GM21360 (cell line): ENCODE measurements around the gene MYO15B.
"Not testable (repeated sequence)": the region's sequence is repeated elsewhere in the genome, so short reads cannot be mapped to it uniquely, and the experiment has no call there.

Experiments
- ATAC-seq: cut with Tn5 transposase; IDR thresholded peaks from one replicate; pipeline ENCODE4 v1.9.1; 2021; ENCODE audit warnings: mild to moderate bottlenecking, moderate library complexity; ENCODE audit not compliant: unreplicated experiment

Gene MYO15B

DNA sequence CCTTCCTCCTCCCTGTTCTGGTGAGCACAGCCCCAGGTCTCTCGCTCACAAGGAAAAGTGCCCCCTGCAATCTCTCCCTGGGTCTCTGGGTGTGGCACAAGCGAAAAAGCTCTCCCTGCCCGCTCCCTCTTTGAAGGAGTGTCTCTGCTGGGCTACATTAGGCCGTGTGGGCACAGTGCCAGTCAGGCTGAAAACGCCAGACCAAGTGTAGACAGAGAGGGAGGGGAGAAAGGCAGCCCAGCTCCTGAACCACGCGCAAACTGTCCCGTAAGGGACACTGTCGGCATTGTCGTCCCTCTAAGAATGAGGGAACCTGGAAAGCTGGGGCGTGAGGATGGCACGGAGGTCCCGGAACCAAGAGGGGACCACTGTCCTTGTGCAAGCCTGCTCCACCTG is 49.5 kb downstream of the MYO15B start:
- no peak for ATAC-seq

- no peak for ATAC-seq
These were observed 50.0 kb downstream of the MYO15B start for GRCh38 chr17:75637551-75637950.

DNA sequence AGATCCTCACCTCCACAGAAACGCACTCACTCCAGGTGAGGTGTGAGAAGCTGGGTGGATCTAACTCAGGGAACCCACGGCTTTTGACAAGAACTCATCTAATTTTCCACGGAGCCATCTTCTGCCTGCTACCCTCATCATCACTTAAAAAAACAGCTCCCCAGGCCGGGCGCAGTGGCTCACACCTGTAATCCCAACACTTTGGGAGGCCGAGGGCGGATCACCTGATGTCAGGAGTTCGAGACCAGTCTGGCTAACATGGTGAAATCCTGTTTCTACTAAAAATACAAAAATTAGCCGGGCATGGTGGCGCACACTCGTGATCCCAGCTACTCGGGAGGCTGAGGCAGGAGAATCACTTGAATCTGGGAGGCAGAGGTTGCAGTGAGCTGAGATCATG is 50.4 kb downstream of the MYO15B start:
- not testable (repeated sequence) for ATAC-seq

- ATAC-seq, result no peak
These were observed 51.3 kb downstream of the MYO15B start for GRCh38 chr17:75638893-75639292.

DNA sequence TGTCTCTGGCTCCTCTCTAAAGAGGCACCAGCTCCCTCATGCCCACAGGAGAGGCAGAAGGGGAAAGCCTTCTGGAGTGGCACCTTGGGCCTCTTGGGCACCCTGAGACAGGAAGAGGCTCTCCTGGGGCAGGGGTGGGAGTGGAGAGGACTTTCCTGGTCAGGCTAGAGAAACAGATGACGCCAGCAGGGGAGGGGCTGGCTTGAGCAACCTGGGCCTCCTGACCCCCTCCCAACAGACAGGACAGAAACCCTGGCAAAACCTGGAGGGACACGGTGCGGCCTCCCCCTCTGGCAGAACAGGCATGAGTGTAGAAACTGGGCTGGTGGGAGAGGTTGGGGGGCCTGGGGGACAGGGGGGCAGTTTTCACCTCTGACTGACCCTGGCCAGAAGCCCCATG is 51.7 kb downstream of the MYO15B start:
- ATAC-seq, result no peak

DNA sequence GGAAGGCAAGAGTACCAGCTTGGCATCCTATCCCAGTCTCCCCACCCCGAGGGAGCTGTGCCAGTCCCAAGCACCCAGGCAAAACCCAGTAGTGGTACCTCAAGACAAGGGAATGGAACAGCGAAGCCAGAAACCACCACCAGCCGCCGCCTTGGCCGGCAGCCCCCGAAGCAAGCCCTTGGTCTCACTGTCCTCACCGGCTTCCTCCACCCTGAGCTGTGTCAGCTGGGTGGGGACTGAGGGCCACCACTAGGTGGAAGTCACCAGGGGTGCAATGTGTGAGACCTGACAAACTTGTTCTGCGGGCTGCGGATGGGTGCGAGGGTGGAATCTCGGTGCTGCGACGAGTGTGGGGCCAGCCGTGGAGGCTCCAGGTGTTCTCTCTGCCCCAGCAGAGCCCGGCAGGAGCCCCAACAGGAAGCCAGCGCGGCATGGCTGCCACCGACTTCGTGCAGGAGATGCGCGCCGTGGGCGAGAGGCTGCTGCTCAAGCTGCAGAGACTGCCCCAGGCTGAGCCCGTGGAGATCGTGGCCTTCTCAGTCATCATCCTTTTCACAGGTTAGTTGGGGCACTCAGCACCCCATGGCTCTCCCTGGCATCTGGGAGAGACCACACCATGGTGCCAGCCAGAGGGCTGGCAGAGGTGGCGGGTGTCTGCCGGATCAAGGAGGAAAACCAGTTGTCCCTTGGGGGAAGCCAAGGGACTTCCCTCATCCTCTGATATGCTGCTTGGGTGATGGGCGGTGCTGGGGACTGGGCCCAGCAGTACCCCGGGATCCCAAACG is 52.4 kb downstream of the MYO15B start:
- ATAC-seq, result no peak

DNA sequence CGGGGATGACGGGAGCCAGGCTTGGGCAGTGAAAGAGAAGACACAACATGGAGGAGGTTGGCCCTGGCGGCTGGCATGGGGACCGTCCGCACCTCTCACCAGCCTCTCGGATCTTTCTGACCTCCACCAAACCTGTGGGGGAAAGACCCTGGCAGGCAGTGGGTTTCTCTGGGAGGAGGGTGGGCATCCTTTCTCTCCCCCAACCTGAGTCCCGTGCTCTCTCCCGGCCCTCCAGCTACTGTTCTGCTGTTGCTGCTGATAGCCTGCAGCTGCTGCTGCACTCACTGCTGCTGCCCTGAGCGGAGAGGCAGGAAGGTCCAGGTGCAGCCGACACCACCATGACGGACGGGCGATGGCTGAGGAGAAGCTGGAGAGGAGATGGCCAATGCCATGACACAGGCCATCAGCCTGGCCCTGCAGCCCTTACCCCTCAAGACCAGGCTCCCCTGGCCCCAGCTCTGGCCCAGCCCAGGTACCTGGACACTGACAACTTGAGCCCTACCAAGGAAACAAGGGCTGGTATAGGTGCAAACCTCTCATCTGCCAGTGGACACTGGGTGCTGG is 53.0 kb downstream of the MYO15B start:
- ATAC-seq, result no peak

DNA sequence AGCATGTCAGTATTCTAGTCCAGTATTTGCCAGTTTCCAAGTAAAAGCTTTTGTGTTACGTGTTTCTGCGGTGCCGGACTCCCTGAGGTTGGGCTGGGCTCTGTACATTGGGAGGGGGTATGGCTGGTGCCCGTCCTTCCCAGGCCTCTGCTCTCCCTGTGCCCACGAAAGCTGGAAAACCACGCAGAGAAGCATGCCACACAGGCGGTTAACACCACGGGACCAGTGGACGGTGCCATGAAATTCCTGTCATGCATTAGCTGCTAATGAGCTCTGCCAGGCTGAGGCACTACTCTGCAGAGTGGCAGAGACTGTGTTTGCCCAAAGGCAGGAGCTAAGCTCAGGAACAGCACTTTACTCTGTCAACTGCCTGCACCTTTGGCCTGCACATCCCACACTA is 53.7 kb downstream of the MYO15B start:
- ATAC-seq, result no peak

GRCh38 chr17:75642182-75642783 is 54.7 kb downstream of the MYO15B start:
- ATAC-seq, result no peak

DNA sequence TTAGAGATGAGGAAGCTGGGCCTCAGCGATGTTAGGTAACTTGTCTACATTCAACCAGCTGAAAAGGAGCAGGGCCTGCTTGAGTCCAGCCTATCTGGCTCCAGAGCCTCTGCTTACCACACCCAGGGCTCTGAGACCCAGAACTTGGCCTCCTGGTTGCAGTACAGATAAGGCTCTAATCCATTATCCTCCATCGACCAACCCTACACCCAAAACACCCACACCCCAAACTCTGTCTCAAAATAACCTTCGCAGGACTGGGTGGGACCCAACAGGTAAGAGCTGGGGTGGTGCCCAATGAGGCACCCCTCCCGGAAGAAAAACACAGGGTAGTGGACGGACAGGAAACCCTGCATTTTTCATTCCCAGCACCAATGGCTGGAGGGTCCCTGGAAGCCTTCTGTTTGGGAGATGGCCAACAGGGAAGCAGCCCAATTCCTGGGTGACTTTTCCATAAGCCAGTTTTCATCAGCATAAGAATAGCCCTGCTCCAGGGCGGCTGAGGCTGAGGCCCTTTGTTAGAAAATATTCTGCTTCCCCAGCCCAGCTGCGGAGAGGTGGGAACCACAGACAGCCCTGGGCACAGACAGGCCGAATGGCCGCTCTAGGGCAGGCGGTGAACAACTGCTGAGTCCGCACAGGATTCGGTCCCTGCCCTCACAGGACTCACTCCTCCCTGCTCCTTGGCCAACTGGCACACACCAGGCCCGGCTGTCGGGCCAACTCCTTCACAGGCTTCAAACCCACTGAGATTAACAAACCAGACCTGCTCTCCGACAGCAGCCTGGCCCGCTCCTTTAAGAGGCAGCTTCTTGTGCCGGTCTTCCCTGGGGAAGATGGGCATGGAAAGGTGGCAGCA is 55.4 kb downstream of the MYO15B start:
- ATAC-seq, result no peak

DNA sequence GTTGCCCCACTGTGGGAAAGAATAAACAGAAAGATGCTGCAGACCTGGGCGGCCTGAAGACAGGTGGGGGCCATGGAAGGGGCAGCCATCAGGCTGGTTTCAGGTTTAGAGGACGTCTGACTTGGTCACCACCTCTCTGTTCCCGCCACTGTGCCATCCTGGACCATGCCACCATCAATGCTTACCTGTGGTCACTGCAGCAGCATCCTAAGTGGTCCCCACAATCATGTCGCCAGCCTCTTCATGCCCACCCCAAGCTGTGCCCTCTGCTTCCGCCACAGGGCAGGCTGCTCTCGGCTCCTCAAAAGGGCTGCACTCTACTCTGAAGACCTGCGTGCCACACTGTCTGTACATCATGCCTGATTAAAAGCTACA is 56.0 kb downstream of the MYO15B start:
- ATAC-seq, result no peak

DNA sequence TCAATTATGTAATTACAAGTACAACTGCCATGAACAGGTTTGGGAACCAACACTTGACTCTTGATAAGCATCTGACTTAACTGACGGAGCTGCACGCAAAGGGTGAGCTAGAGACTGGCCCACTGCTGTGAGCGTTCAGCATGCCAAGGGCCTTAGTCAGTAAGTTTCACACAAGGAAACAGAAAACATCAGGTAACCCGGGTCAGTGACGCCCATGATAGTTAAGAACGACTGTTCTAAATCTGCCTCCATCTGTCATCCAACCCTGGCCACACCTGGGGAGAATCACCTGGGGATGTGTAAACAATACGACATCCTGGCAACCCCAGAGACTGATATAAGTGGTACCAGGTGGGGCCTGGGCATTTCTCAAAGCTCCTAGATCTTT is 57.9 kb downstream of the MYO15B start:
- ATAC-seq, result no peak

GRCh38 chr17:75645889-75646637 is 58.5 kb downstream of the MYO15B start:
- ATAC-seq, result no peak

DNA sequence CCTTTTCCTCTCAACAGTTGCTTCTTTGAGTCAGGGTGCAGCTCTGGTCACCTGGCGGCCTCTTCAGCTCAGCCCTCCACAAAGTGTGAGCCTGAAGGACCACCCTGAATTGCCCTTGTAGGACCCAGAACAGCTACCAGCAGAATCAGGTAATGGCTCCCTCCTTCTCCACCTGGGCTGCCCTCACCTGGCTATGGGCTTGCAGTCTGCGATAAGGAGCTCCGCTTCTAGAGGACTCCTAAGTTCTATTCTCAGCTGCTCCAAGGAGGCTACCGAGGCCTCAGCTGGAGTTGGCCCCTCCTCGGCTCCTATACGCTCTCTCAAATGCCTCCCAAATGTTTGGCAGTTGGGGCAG is 59.0 kb downstream of the MYO15B start:
- ATAC-seq, result no peak

DNA sequence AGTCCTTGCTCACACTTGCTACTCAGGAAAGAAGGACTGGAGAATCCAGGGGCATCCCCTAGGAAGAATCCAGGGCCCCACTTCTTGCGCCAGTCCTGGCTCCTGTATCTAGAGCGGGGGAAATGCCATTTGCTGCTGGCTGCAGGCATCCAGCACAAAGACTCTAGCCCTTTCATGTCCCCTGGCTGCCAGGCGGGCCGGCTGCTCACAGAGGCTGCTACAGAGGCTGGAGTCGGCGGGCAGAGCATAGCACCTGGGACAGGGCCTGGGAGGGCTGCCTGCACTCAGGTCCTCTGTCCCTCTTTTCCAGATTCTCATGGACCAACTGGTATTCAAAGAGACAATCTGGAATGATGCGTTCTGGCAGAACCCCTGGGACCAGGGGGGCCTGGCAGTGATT is 59.5 kb downstream of the MYO15B start:
- no peak for ATAC-seq

DNA sequence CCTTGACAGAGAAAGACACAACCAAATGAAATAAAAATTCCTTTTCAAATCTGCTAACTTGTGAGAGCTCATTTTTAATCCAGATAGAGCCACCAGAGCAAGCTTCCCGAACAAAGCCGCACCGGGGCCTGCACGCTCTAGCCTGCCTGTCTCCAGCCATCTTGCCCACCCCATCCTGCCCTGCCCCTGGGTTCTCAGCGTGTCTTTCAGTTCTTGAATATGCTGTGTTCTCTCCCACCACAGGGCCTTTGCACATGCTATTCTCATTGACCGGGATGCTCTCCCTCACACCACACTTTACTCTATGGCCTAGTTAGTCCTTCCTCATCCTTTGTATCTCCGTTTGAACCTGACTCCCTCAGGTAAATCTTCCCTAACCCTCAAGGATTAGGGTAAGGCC is 60.3 kb downstream of the MYO15B start:
- ATAC-seq, result no peak

DNA sequence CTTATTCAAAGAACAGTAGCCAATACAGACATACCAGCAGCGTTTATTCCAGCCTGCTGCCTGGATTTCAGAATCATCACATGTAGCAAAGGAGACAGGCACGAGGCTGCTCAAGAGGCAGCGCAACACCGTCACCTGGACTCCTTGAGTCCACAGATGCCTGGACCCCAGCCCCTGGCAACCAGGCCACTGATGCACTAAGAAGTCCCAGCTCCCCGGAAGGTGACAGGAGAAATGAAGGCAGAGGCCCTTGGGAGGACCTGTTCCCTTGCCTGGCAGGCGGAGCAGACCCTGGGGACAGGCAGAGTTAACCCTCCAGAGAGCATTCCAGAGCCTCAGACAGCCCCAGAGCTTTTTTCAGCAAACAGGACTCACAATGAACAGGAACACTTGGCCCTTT is 62.1 kb downstream of the MYO15B start:
- ATAC-seq, result no peak

DNA sequence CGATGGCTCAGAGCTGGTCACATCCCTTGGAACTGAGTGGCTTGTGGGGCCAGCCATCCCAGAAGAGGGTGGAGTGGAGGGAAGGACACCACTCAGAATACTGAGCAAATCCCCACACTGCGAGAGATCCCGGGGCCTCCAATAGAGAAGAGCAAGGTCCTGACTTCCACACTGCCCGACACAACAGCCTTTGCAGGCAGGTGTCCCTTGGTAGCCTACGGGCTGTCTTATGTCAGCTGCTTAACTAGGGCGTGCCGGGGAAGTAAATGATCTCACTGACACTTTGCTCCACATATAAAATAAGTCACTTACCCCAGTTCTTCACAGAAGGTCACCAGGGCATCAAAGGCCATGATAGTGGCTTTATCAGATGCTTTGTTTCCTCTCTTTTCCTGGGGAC is 63.3 kb downstream of the MYO15B start:
- no peak for ATAC-seq

GRCh38 chr17:75652341-75652740 is 64.7 kb downstream of the MYO15B start:
- ATAC-seq, result no peak

GRCh38 chr17:75652934-75653549 is 65.4 kb downstream of the MYO15B start:
- no peak for ATAC-seq

DNA sequence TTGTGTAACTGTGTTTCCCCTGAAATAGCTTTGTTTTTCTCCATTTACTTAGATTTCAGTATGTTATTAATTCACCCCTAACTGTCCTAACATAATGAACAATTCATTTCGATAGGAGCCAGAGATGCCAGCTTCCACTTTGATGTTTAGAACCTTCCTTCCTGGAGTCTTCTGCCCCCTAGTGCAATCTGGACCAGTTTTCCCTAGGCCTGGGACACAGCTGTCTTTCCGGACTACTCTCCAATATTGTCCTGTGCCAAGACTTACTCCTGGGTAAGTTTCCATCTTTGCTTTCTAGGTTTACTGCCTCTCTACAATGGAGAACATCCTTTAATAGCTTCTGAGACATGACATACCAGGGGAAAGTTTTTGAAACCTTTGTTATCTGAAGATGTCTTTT is 66.6 kb downstream of the MYO15B start:
- no peak for ATAC-seq
